HG03175 (cell line): ENCODE measurements around the gene AGBL5.
"Not testable (repeated sequence)": the region's sequence is repeated elsewhere in the genome, so short reads cannot be mapped to it uniquely, and the experiment has no call there.

Experiments
- ATAC-seq: cut with Tn5 transposase; IDR thresholded peaks from one replicate; pipeline ENCODE4 v1.9.1; 2021; ENCODE audit warnings: mild to moderate bottlenecking, moderate library complexity; ENCODE audit not compliant: unreplicated experiment

The AGBL5 gene

DNA sequence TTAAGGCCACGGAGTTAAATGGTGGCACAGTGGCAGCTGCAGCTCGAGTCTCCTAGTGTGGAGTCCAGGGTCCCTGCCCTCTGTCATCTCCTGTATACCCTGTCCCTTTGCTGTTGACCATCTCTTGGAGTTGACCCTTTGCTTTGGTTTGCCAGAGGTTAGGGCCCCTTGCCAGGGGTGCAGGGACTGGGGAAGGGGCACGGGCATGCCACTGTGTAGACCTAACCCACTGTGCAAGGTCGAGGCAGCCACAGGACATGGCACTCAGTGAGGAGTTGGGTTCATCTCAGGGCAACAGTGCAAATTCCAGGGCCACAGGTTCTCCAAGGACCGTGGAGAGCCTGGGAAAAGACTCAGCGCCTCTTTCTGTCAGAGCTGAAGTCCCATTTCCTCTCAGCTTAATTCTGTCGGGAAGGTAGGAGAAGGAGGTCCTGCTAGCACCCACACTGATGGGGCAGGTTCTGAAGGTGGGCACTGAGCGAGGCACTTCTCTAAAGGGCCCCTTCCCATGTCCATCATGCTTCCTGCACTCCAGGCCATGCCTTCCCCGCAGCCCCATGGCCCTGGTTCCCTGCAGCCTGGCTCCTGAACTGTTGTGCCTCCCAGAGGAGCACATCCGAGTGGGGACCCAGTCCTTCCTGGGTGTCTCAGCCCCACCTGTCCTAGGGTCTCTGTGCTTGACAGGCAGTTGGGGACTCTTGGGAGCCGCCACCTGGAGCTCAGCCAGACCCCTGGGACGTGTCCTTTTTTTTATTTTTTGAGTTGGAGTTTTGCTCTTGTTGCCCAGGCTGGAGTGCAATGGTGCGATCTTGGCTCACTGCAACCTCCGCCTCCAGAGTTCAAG lies 37.9 kb downstream of the AGBL5 start:
- no peak for ATAC-seq

DNA sequence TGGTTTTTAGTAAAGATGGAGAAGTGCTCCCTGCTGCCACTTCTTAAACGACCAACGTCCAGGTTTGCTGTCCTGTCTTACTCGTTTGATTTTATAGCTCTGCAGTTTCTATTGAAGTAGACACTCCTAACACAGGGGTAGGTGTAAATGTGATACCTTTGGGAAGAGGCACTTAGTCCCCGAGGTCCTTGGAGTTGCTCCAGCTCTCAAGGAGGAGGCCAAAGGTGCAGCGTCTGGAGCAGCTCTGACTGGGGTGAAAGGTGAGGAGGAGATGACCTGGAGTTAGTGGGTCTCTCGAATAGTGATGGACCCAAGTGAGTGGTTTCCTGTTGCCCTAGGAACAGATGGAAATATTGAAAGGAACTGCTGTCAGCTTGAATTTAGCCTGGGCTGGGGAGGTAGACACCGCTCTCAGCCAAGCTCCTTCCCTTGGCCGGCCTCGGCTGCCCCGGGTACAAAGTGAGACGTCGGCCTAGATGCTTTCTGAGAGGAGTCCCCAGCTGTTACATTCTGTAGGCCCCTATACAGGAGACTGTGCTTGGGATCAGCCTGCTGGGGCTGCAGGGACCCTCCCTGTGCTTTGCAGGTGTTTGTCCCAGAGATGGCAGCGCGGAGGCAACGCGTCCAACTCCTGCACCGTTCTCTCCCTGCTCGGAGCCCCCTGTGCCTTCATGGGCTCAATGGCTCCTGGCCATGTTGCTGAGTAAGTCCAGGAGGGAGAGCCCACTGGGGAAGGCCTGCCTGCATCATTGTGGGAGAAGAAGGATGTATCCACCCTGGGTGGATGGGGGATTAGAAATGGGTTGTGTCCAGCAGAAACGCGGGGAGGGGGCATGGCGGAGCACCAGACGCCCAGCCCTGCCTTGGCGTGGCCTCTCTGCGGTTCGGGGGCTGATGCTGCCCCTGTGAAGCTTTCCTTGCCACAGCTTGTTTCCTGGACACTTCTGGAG lies 40.6 kb downstream of the AGBL5 start:
- no peak for ATAC-seq

- no peak for ATAC-seq
Observed at GRCh38 chr2:27092696-27093429, 41.4 kb downstream of the AGBL5 start.

- ATAC-seq, result no peak
Observed at GRCh38 chr2:27093430-27094352, 42.2 kb downstream of the AGBL5 start.

- no peak for ATAC-seq
Observed at GRCh38 chr2:27094353-27094984, 43.0 kb downstream of the AGBL5 start.

DNA sequence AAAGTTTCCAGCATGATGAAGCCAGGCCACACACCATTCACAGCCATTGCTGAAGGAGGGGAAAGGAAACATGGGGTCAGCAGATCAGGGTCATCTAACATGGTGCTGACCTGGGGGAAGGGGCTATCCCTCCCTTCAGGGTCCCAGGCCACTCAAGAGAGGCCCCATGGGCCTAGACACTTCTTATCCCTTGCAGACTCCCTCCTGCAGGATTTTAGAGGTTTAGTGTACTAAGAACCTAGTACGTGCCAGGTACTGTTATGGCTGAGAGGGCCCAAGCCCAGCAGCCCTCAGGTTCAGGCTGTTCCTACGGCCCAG lies 43.9 kb downstream of the AGBL5 start:
- ATAC-seq, result no peak

DNA sequence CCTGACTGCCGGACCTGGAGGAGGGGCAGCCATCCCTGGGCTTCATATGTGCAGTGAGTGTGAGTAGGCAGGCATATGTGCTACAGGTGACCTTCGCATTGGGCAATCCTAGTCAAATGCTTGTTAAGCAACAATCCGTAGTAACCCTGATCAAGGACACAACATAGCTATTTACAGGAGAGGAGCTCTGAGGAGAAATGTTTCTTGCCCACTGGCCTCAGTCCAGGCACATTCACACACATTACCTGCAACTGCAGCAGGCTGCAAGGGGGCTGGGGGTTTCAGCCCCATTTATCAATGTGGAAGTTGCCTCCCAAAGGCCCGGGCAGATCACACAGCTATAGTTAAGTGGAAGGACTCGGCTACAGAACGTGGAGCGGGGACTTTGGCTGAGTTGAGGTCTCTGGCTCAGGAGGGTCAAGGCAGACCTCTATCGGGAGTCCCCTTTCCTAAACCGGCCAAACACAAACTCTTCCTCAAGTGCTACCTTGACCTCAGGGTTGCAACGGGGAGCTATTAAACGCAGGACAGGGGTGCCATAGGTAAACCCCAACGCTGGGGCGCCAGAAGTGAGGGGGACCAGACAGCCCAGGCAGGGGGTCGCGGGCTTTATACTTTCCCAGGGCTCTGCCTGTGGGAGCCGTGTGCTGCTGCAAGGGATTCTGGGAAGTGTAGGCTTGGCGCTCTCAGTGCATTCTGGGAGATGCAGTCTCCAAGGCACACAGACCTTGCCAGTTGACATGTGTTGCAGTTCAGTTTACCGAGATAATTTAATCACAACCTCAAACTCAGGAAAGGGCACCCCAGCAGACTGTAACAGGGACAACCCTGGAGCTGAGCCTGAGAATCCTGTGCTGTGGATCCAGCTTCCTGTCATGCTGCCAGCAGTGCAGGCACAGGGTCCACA lies 44.5 kb downstream of the AGBL5 start:
- ATAC-seq, result no peak

DNA sequence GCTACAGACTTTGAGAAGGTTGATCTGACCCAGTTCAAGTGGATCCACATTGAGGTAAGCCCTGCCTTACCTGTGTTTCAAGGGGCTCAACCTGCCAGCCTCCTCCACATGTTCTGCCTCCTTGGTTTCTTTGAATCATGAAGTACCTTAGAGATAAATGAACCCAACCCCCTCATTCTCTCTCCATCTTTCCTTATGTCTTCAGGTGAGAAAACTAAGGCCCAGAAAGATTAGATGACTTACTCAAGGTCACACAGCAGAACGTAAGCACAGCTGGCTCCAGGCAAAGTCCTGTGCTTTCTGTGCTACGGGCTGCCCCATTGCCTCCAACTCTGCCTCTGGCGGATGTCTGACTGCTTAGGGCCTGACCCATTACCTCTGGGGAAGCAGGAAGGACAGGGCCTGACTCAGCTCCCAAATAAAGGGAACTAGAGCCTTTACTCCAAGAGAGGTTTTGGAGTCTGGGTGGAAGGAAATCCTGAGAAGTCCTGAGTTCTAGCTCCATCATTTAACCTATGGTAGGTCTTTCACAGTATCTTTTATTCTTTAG lies 45.4 kb downstream of the AGBL5 start:
- ATAC-seq, result no peak

DNA sequence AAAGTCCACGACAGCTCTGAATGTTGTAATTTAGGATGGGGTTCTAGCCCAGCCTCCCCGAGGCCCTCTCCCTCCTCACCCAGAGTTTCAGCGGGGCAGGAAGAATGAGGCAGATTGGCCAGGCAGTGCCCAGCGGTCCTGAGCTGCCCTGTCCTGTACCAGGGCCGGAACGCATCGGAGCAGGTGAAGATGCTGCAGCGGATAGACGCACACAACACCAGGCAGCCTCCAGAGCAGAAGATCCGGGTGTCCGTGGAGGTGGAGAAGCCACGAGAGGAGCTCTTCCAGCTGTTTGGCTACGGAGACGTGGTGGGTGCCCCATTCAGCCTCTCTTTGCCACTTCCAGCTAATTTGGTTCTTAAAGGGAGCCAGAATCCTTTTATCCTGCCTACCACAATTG lies 45.9 kb downstream of the AGBL5 start:
- no peak for ATAC-seq

GRCh38 chr2:27099334-27099955 lies 48.0 kb downstream of the AGBL5 start:
- no peak for ATAC-seq

GRCh38 chr2:27100036-27100435 lies 48.6 kb downstream of the AGBL5 start:
- ATAC-seq, result no peak

DNA sequence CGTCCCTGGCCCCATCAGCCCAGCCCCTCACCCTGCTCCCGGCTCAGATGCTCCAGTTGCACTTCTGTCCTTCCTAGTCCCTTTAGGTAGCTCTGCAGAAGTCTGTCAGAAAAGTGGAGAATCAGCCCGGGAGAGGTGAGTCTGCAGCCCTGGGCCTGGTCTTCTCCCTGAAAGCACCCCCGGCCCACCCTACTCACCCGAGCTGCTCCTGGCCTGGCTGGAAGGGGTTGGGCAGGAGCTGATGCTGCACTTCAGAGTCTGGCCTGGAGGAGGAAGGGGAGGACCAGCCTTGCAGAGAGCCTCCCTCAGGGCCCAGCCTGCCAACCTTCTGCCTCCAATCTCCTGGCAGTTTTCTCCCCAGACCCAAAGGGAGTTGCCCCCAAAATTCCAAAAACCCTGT lies 50.9 kb downstream of the AGBL5 start:
- no peak for ATAC-seq

DNA sequence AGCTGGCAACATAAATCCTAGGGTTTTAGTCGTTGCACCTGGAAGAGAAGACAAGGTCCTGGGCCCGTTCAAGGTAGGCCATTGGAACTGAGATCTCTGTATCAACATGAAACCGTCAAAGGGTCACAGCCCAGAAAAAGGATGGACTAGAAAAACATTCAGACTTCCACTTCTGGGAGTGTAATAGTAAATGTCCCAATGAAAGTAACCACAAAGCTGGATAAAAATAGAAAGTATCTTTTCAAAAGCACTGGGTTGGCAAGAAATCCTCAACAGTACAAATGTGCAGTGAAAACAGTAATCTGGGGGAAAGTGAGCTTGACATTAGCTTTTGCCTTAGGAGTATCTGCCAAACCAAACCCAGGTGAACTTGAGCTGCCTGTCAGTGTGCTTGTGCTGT lies 54.5 kb downstream of the AGBL5 start:
- no peak for ATAC-seq

GRCh38 chr2:27108221-27108620 lies 56.8 kb downstream of the AGBL5 start:
- no peak for ATAC-seq

DNA sequence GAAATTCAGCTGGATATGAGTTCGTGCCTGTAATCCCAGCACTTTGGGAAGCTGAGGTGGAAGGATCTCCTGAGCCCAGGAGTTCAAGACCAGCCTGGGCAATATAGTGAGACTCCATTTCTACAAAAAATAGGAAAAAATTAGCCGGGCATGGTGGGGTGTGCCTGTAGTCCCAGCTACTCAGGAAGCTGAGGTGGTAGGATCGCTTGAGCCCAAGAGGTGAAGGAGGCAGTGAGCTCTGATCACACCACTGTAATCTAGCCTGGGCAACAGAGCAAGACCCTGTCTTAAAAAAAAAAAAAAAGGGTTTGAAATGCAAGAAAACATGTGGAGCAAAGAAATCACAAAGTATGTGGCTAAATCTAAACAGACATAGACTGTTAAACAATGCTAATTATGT lies 57.6 kb downstream of the AGBL5 start:
- no peak for ATAC-seq

DNA sequence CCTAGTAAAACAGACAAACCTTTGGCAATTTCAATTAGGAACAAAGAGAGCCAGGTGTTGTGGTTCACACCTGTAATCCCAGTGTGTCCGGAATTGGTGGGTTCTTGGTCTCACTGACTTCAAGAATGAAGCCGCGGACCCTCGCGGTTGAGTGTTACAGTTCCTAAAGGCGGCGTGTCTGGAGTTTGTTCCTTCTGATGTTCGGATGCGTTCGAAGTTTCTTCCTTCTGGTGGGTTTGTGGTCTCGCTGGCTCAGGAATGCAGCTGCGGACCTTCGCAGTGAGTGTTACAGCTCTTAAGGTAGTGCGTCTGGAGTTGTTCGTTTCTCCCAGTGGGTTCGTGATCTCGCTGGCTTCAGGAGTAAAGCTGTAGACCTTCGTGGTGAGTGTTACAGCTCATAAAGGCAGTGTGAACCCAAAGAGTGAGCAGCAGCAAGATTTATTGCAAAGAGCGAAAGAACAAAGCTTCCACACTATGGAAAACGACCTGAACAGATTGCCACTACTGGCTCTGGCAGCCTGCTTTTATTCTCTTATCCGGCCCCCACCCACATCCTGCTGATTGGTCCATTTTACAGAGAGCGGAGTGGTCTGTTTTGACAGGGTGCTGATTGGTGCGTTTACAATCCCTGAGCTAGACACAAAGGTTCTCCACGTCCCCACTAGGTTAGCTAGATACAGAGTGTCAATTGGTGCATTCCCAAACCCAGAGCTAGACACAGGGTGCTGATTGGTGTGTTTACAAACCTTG lies 59.3 kb downstream of the AGBL5 start:
- not testable (repeated sequence) for ATAC-seq

GRCh38 chr2:27111392-27112078 lies 60.1 kb downstream of the AGBL5 start:
- ATAC-seq, result not testable (repeated sequence)
